Occipital lobe (tissue), 2 donors: ENCODE results near the gene HELQ. TPM values are rescaled to one million over a fixed set of nuclear protein-coding genes. Genes with fewer than 3 reads are reported as not detected.
A peak's percentile ranks its signal among the peaks of the same experiment; 100 is the strongest.
"Not testable (repeated sequence)": the region's sequence is repeated elsewhere in the genome, so short reads cannot be mapped to it uniquely, and the experiment has no call there.

Experiments used
- DNase-seq: peaks from one replicate; lab custom pipeline; 2025; lab: John Stamatoyannopoulos, UW
- total RNA-seq: library from RNA; depleted of rRNA; stranded (reverse); fragments of >200 nt; gene quantifications from one replicate; pipeline ENCODE4 v1.2.3, GENCODE V29; 2014

Gene HELQ, protein sequence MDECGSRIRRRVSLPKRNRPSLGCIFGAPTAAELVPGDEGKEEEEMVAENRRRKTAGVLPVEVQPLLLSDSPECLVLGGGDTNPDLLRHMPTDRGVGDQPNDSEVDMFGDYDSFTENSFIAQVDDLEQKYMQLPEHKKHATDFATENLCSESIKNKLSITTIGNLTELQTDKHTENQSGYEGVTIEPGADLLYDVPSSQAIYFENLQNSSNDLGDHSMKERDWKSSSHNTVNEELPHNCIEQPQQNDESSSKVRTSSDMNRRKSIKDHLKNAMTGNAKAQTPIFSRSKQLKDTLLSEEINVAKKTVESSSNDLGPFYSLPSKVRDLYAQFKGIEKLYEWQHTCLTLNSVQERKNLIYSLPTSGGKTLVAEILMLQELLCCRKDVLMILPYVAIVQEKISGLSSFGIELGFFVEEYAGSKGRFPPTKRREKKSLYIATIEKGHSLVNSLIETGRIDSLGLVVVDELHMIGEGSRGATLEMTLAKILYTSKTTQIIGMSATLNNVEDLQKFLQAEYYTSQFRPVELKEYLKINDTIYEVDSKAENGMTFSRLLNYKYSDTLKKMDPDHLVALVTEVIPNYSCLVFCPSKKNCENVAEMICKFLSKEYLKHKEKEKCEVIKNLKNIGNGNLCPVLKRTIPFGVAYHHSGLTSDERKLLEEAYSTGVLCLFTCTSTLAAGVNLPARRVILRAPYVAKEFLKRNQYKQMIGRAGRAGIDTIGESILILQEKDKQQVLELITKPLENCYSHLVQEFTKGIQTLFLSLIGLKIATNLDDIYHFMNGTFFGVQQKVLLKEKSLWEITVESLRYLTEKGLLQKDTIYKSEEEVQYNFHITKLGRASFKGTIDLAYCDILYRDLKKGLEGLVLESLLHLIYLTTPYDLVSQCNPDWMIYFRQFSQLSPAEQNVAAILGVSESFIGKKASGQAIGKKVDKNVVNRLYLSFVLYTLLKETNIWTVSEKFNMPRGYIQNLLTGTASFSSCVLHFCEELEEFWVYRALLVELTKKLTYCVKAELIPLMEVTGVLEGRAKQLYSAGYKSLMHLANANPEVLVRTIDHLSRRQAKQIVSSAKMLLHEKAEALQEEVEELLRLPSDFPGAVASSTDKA
- total RNA-seq = 19.8 TPM

GRCh38 chr4:83455281-83456183, at the start of gene HELQ, which contains the start of gene MRPS18C:
Gene HELQ, minus strand, starts transcription at chr4:83455823. Its CDS starts 130 bp downstream, at chr4:83455693.
Gene MRPS18C, plus strand, starts transcription at chr4:83456058. Its CDS starts 20 bp downstream, at chr4:83456078.
- peak; percentile 94 for DNase-seq

- DNase-seq = no peak
These were observed 49.4 kb upstream of the HELQ start for GRCh38 chr4:83504996-83505395.

- no peak for DNase-seq
These were observed 48.9 kb upstream of the HELQ start for GRCh38 chr4:83504503-83504902.

DNA sequence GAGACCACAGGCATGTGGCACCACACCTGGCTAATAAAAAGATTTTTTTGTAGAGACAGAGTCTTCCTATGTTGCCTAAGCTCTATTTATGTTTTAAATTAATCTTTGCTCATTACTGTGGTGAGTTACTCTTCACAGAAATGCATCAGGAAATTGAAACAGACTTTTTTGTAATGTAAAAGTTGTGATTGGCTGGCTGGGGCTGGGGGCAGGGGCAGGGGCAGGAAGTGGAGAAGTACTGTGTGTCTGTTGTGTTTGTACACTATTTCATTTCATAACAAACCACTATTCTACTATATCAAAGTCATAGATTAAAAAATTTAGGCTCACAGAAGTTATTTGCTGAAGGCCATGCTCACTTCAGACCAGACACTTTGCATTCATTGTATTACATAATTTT, 48.4 kb upstream of the HELQ start:
- no peak for DNase-seq

DNA sequence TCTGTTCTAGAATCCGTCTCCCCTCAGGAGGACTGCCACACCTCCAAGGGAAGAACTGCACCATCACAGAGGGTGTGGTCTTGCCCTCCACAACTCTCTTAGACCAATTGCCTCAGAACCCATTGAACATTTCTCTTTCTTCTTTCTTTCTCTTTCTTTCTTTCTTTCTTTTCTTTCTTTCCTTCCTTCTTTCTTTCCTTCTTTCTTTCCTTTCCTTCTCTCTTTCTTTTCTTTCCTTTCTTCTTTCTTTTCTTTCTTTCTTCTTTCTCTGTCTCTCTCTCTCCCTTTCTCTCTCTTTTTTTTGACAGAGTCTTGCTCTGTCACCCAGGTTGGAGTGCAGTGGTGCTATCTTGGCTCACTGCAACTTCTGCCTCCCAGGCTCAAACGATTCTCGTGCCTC, 46.0 kb upstream of the HELQ start:
- DNase-seq = not testable (repeated sequence)

- DNase-seq = no peak
These were observed 42.6 kb upstream of the HELQ start for GRCh38 chr4:83498187-83498586.

GRCh38 chr4:83496085-83496917, 40.7 kb upstream of the HELQ start:
- DNase-seq = not testable (repeated sequence)

- DNase-seq = no peak
These were observed 35.3 kb upstream of the HELQ start for GRCh38 chr4:83490876-83491450.

GRCh38 chr4:83489711-83490326, 34.2 kb upstream of the HELQ start:
- DNase-seq = no peak

DNA sequence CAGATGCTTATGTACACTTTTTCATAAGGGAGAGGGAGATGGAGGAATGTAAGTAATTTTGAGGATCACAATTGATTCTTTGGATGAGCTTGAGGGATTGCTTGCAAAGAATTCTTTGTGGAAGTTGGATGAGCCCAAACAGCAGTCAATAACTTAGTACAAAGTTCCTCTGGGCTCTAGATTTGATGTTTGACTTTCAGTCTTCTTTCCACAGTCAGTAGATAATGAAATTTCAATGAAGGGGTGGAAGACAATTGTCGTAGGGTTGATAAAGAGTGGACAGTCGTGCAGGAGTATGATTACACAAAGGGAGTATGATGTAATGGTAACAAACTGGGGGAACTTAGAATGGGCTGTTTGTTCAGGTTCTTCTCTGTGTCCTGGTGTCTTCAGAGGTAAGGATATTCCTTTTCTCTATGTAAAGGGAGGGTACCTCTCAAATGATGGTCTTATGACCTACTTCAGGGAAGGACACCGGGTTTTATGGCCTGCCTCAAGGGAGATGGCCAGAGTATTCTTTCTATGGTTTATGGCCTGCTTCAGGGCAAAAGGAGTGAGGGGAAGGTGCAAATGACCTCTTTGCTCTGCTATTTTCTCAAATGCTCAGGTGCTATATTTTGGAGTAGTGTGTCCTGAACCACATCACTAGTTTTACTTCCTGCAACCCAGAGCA, 31.0 kb upstream of the HELQ start:
- no peak for DNase-seq

- peak; percentile 95 for DNase-seq
These were observed 29.2 kb upstream of the HELQ start, which contains the start of gene ABRAXAS1 for GRCh38 chr4:83484500-83485461. Gene ABRAXAS1, minus strand, starts transcription at chr4:83485100. Its CDS starts 28 bp downstream, at chr4:83485072.

GRCh38 chr4:83473966-83474365, 18.3 kb upstream of the HELQ start:
- no peak for DNase-seq

GRCh38 chr4:83473423-83473822, 17.8 kb upstream of the HELQ start:
- DNase-seq = no peak

GRCh38 chr4:83456184-83456501, 520 bp upstream of the HELQ start:
- no peak for DNase-seq

- DNase-seq = no peak
These were observed 937 bp downstream of the HELQ start for GRCh38 chr4:83454686-83455085.

DNA sequence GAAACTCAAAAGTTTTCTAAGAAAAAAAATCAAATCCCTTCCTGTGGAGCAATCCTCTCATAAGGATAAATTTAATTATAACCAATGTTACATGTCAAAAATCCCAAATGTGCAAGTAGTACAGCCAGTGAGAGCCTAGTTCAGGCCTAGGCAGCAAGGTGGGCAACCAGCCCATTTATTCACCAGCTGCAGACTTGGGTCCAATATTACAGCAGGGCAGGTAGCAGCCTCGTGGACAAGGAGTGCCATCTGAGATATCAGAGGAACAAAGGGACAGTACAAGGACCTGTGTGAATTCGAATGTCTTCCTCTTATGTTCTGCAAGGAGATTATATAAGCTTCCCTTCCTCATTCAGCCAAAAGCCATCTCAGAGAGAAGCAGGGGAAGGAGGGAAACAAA, 6.6 kb downstream of the HELQ start:
- DNase-seq = no peak

DNA sequence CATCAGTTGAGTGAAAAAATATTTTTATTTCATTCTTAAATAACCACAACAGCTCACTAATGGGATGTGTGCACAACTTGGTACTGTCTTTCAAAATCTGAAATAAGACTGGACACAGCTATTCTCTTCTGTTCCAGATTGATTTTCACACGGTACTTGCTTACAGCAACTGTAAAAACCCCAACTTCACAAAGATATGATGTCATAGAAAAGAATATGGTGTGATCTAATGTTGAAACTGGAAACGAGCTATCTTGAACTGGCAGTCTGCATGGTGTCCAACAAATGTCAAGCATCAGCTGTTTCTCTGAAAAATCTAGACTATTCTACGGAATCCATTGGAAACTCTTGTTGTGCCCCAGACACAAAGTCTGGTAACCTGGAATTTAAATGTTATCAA, 14.7 kb downstream of the HELQ start:
- DNase-seq = no peak
